ENCODE measurements around the gene UBXN11. TPM values are rescaled to one million over a fixed set of nuclear protein-coding genes. Genes with fewer than 3 reads are reported as not detected.

Gene UBXN11
- polyA plus RNA-seq, 1 of the 3 experiments (the other 2 are of a cell fraction): 30.6 TPM

GRCh38 chr1:26291433-26291832 lies 15.0 kb downstream of the UBXN11 start:
- H2AFZ ChIP-seq (ENCODE audit: low read depth): no peak overlapping the region
- H3K27me3 ChIP-seq (ENCODE audit: insufficient read depth): no peaks in the 10 kb centered on the region
- H3K27ac ChIP-seq (ENCODE audit: low read depth in 2 of 2, low read length in 1 of 2): peak overlapping the region in 1 of 2 experiments; percentile 9; a peak in 1 of 4 replicates
- POLR2A ChIA-PET: no interaction called here
- CTCF ChIA-PET: interaction anchor here (1.1 to 10.7 kb wide), 5 partner anchors 12 to 73 kb away, joined by 3 to 213 read pairs (median 9); partner anchors contain the start of genes CD52 and SH3BGRL3
- H3K9me3 ChIP-seq: no peaks in the 10 kb centered on the region
- H3K4me3 ChIP-seq (ENCODE audit: low read depth in 2 of 2, low read length in 1 of 2): no peak overlapping the region
- no peak overlapping the region for H3K4me2 ChIP-seq
- no peaks in the 10 kb centered on the region for H3K9me2 ChIP-seq
- H3K36me3 ChIP-seq (replicated peaks in 1 of 2; ENCODE audit: control insufficient read depth in 1 of 2, insufficient read depth in 2 of 2, low read length in 1 of 2): no peaks in the 10 kb centered on the region
- no peak overlapping the region for H3K9ac ChIP-seq
- DNase-seq: no peak
- no peaks in the 10 kb centered on the region for H4K20me1 ChIP-seq (ENCODE audit: insufficient read depth)
- 80% methylated on average over 1 of the region's 3 CpGs for WGBS (ENCODE audit: low lambda C conversion rate)
- H3K4me1 ChIP-seq (ENCODE audit: control insufficient read depth in 1 of 2, insufficient read depth in 2 of 2, low read depth in 1 of 2, low read length in 1 of 2): peaks cover 0 to 30% of the 10 kb centered on the region in 2 experiments; a peak in 1 of 4 replicates
- no peaks in the 10 kb centered on the region for H3K79me2 ChIP-seq (ENCODE audit: insufficient read depth)
- TF ChIP-seq USF2 (IDR thresholded peaks at IDR 0.05; ENCODE audit: borderline replicate concordance, low read depth, low read length) (no peak), YY1 (IDR thresholded peaks at IDR 0.05; ENCODE audit: low read depth) (no peak), USF1 (IDR thresholded peaks at IDR 0.05; ENCODE audit: borderline replicate concordance, low read depth) (no peak), FOXM1 (IDR thresholded peaks at IDR 0.05; ENCODE audit: low read depth) (no peak), RXRA (IDR thresholded peaks at IDR 0.05; ENCODE audit: borderline replicate concordance, low read depth) (no peak), CTCF (IDR thresholded peaks at IDR 0.05) (no peak), TAF1 (IDR thresholded peaks at IDR 0.05; ENCODE audit: borderline replicate concordance, low read depth, low read length) (no peak), NFIC (IDR thresholded peaks at IDR 0.05; ENCODE audit: borderline replicate concordance) (no peak), JUND (IDR thresholded peaks at IDR 0.05) (no peak), SIN3A (IDR thresholded peaks at IDR 0.05; ENCODE audit: borderline replicate concordance, low read depth, low read length) (no peak), RFX5 (IDR thresholded peaks at IDR 0.05; ENCODE audit: low read length) (no peak), FOSL2 (IDR thresholded peaks at IDR 0.05; ENCODE audit: borderline replicate concordance, low read depth) (no peak), IRF3 (IDR thresholded peaks at IDR 0.05; ENCODE audit: low read depth, low read length) (no peak), GABPA (IDR thresholded peaks at IDR 0.05; ENCODE audit: low read depth) (no peak)
- no peaks in the 10 kb centered on the region for H3F3A ChIP-seq (replicated peaks; ENCODE audit: insufficient read depth)
